Measurements from ENCODE around the gene ANGPTL4. TPM values are rescaled to one million over a fixed set of nuclear protein-coding genes. Genes with fewer than 3 reads are reported as not detected.

ANGPTL4 gene
- total and polyA plus RNA-seq, 2 of the 13 experiments (the other 11 are each of a cell fraction or from before 2014, with no cell fraction given), result 0.80 to 21.7 TPM

- TF ChIP-seq, protein P1, sequence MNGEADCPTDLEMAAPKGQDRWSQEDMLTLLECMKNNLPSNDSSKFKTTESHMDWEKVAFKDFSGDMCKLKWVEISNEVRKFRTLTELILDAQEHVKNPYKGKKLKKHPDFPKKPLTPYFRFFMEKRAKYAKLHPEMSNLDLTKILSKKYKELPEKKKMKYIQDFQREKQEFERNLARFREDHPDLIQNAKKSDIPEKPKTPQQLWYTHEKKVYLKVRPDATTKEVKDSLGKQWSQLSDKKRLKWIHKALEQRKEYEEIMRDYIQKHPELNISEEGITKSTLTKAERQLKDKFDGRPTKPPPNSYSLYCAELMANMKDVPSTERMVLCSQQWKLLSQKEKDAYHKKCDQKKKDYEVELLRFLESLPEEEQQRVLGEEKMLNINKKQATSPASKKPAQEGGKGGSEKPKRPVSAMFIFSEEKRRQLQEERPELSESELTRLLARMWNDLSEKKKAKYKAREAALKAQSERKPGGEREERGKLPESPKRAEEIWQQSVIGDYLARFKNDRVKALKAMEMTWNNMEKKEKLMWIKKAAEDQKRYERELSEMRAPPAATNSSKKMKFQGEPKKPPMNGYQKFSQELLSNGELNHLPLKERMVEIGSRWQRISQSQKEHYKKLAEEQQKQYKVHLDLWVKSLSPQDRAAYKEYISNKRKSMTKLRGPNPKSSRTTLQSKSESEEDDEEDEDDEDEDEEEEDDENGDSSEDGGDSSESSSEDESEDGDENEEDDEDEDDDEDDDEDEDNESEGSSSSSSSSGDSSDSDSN (CRISPR knock-in tag; IDR thresholded peaks at IDR 0.05), result peak; percentile 82
- TF ChIP-seq NKX3-1 (CRISPR knock-in tag; IDR thresholded peaks at IDR 0.05) (no peak), ZNF101 (CRISPR knock-in tag; IDR thresholded peaks at IDR 0.05; ENCODE audit: borderline replicate concordance, low read depth) (no peak), ZNF737 (CRISPR knock-in tag; IDR thresholded peaks at IDR 0.05; ENCODE audit: borderline replicate concordance) (no peak), ZNF597 (CRISPR knock-in tag; IDR thresholded peaks at IDR 0.05) (no peak), THYN1 (CRISPR knock-in tag; IDR thresholded peaks at IDR 0.05; ENCODE audit: borderline replicate concordance, low read depth) (no peak), DNMT3B (CRISPR knock-in tag; conservative IDR thresholded peaks at IDR 0.05) (no peak), ZBTB1 (CRISPR knock-in tag; IDR thresholded peaks at IDR 0.05; ENCODE audit: borderline replicate concordance) (no peak), ZNF576 (CRISPR knock-in tag; IDR thresholded peaks at IDR 0.05) (no peak), ZNF124 (CRISPR knock-in tag; IDR thresholded peaks at IDR 0.05) (no peak), ONECUT2 (CRISPR knock-in tag; IDR thresholded peaks at IDR 0.05) (no peak), ZNF747 (CRISPR knock-in tag; IDR thresholded peaks at IDR 0.05; ENCODE audit: borderline replicate concordance) (no peak)
- TF ChIP-seq, protein P2, sequence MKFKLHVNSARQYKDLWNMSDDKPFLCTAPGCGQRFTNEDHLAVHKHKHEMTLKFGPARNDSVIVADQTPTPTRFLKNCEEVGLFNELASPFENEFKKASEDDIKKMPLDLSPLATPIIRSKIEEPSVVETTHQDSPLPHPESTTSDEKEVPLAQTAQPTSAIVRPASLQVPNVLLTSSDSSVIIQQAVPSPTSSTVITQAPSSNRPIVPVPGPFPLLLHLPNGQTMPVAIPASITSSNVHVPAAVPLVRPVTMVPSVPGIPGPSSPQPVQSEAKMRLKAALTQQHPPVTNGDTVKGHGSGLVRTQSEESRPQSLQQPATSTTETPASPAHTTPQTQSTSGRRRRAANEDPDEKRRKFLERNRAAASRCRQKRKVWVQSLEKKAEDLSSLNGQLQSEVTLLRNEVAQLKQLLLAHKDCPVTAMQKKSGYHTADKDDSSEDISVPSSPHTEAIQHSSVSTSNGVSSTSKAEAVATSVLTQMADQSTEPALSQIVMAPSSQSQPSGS (CRISPR knock-in tag; IDR thresholded peaks at IDR 0.05), result no peak
- TF ChIP-seq, protein P3, sequence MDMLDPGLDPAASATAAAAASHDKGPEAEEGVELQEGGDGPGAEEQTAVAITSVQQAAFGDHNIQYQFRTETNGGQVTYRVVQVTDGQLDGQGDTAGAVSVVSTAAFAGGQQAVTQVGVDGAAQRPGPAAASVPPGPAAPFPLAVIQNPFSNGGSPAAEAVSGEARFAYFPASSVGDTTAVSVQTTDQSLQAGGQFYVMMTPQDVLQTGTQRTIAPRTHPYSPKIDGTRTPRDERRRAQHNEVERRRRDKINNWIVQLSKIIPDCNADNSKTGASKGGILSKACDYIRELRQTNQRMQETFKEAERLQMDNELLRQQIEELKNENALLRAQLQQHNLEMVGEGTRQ (IDR thresholded peaks at IDR 0.05; ENCODE audit: low read depth, low read length), result no peak
- TF ChIP-seq, protein P3 (CRISPR knock-in tag; IDR thresholded peaks at IDR 0.05; ENCODE audit: borderline replicate concordance), result no peak
- TF ChIP-seq, protein P4, sequence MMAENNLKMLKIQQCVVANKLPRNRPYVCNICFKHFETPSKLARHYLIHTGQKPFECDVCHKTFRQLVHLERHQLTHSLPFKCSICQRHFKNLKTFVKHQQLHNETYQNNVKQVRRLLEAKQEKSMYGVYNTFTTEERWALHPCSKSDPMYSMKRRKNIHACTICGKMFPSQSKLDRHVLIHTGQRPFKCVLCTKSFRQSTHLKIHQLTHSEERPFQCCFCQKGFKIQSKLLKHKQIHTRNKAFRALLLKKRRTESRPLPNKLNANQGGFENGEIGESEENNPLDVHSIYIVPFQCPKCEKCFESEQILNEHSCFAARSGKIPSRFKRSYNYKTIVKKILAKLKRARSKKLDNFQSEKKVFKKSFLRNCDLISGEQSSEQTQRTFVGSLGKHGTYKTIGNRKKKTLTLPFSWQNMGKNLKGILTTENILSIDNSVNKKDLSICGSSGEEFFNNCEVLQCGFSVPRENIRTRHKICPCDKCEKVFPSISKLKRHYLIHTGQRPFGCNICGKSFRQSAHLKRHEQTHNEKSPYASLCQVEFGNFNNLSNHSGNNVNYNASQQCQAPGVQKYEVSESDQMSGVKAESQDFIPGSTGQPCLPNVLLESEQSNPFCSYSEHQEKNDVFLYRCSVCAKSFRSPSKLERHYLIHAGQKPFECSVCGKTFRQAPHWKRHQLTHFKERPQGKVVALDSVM (CRISPR knock-in tag; IDR thresholded peaks at IDR 0.05), result no peak
Measured at GRCh38 chr19:8363803-8364771, at the start of gene ANGPTL4 (continued).
